ENCODE data around the gene MPL. TPM values are rescaled to one million over a fixed set of nuclear protein-coding genes. Genes with fewer than 3 reads are reported as not detected.

The MPL gene
- not detected in 2 replicates for total RNA-seq (2014; rRNA removed; shearing (Covaris generic); ENCODE audit: low replicate concordance)

DNA sequence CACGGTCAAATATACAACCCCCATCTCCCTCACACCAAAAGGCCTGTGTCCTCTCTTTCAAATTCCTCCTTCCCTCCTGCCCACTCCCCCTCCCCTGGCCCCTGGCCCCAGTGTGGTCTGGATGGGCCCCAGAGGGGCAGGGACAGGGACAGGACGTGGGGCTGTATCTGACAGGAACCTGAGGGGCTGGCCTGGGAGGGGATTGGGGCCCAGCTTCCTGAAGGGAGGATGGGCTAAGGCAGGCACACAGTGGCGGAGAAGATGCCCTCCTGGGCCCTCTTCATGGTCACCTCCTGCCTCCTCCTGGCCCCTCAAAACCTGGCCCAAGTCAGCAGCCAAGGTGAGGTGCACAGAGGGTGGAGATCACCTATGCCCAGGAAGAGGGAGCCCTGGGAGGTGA, at the start of gene MPL:
Gene MPL, plus strand, starts transcription at position 231 of the 400 bp plus-strand sequence. Its CDS starts 31 bp downstream, at position 262.
- DNase-seq (ENCODE audit: low read depth), result no peak
- in situ Hi-C loops (cut with HindIII; ENCODE audit: low pct_unique_long_range_greater_than_20kb, low sequenced_read_pairs), result no loop called here

DNA sequence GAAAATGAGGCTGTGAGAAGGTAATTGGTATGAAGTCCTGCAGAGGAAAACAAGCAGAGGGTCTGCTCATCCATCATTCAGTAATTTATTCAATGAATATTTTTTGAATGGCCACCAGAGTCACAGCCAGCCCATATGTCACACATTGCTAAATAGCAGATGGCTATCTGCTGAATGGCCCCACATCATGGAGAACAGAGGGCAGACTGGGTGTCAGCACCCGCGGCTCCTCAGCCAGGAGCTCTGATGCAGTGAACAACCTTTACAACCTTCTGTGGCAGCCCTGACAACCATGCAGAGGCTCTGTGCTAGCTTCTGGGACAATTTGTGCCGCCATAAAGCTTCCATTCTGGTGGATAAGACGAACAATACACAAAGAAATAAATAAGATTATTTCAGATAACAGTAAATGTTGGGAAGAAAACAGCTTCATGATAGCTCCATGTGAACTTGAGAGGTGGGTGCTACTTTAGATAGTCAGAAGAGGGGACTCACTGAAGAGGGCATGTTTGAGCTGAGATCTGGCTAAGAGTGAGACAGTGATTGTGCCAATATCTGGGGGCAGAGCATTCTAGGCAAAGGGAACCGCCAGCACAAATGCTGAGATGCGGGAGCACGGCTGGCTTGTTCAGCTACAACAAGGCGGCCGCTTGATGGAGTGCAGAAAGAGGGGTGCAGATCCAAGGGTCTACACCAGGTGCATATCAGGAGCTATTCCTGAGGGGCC, 49.4 kb upstream of the MPL start:
- in situ Hi-C loops (cut with HindIII; ENCODE audit: low pct_unique_long_range_greater_than_20kb, low sequenced_read_pairs), result no loop called here
- DNase-seq (ENCODE audit: low read depth), result no peak

DNA sequence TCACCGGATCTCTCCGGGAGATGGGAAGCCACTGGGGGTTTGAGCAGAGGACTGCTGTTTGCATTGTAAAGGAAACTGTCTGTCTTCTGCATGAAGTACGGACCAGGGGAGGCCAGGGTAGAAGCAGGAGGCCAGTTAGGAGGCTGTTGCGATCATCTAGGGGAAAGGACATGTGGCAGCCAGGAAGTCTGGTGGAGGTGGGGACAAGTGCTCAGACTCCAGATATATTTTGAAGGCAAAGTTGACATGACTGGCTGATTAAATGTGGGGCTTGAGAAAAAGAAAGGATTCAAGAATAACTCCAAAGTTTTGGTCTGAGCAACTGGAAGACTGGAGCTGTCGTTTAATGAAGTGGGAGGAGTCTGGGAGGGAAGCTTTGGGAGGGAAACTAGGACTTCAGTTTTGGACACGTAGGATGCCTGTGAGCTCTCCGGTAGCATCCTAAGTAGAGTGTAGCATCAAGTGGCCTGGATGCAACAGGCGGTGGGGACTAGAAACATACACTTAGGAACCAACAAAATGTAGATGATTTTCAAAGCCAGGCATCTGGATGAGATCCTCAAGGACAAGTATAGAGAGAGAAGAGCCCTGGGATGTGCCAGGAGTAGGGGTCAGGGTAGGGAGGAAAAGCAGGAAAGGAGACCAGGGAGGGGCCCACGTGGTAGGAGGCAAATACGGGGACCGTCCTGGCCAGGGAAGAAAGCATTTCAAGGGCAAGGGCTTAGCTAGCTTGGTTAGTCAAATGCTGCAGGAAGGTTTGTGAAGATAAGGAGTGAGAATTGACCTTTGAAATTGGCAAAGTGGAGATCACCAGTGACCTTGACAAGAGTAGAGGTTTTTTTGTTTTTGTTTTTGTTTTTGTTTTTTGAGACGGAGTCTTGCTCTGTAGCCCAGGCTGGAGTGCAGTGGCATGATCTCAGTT, 48.6 kb upstream of the MPL start:
- in situ Hi-C loops (cut with HindIII; ENCODE audit: low pct_unique_long_range_greater_than_20kb, low sequenced_read_pairs), result no loop called here
- no peak for DNase-seq (ENCODE audit: low read depth)

DNA sequence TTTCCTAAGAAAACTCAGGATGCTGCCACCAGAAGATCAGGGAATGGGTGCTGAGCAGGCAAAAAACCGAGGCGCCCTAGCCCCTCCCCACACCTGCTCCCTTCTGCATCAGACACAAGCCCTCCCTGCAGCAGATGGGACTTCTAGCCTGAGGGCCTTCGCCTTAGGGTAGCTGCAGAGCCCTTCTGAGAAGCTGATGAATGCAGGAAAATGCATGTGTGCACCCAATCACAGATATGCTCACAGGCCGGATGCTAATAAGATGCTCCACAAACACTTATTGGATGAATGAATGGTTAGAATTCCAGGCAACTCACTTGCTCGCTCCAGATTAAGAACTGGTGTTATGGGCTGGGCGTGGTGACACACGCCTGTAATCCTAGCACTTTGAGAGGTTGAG, 45.4 kb upstream of the MPL start:
- in situ Hi-C loops (cut with HindIII; ENCODE audit: low pct_unique_long_range_greater_than_20kb, low sequenced_read_pairs), result no loop called here
- DNase-seq (ENCODE audit: low read depth), result no peak

DNA sequence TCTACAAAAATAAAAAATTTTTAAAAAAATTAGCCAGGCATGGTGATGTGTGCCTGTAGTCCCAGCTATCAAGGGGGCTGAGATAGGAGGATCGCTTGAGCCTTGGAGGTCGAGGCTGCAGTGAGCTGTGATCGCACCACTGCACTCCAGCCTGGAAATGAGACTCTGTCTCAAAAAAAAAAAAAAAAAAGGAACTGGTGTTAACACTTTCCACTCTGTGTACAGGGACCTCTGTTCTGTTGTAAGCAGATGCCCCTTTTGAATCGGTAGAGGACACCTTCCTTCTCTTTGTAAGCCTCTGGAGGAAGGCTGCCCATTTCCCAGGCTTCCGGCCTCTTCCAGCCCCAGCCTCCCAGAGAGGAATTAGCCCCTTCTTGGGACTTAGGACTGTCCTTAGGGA, 44.9 kb upstream of the MPL start:
- no peak for DNase-seq (ENCODE audit: low read depth)
- in situ Hi-C loops (cut with HindIII; ENCODE audit: low pct_unique_long_range_greater_than_20kb, low sequenced_read_pairs), result no loop called here

DNA sequence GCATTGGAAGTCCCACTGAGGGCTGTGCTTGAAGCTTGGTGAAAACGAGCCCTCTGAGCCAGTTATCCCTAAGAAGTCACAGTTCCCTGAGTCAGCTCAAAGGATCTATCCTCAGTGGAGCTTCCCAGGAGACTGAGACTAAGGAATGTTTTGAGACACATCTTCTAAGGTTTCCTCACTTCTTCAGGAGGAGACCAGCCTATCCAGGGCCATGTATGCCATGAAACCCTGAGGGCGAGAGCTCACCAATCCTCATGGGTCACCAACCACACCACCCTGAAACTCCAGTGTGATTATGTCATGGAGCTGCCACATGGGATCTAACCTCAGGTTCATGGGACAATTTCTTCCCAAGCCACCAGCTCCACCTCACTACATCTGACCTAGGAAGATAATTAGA, 44.4 kb upstream of the MPL start:
- in situ Hi-C loops (cut with HindIII; ENCODE audit: low pct_unique_long_range_greater_than_20kb, low sequenced_read_pairs), result no loop called here
- DNase-seq (ENCODE audit: low read depth), result peak; percentile 46

DNA sequence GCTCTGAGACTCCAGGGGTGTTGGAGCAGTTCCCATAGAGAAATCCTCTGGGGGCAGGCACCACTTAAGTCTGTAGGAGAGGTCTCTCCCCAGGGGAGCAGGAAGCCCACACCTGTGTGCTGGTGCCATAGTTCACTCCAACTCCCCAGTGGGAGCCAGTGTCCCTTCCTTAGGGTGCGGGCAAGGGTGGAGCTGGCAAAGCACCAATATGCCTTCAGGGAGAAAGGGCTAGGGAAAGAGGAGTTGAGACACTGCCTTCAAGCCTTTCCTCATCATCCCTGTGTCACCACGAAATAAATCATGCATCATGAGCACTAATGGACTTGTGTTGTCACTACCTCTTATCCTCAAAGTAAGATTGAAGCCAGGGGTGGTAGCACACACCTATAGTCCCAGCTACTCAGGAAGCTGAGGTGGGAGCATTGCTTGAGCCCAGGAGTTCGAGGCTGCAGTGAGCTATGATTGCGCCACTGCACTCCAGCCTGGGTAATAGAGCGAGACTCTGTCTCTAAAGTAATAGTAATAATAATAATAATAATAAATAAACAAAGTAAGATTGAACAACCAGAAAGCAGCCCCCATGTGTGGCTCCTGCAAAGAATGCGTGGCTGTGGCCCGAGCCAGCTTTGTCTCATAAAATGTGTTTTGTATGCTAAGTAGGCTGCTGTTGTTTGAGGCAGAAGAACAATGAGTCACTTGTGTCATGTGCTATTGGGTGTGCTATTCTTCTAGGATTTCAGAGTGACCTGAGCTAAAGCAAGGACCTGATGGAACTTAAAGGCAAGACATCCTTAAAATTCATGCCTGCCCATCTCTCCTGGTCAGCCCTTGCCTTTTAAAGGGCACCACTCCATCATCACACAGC, 43.5 kb upstream of the MPL start:
- in situ Hi-C loops (cut with HindIII; ENCODE audit: low pct_unique_long_range_greater_than_20kb, low sequenced_read_pairs), result no loop called here
- DNase-seq (ENCODE audit: low read depth), result peak; percentile 74

DNA sequence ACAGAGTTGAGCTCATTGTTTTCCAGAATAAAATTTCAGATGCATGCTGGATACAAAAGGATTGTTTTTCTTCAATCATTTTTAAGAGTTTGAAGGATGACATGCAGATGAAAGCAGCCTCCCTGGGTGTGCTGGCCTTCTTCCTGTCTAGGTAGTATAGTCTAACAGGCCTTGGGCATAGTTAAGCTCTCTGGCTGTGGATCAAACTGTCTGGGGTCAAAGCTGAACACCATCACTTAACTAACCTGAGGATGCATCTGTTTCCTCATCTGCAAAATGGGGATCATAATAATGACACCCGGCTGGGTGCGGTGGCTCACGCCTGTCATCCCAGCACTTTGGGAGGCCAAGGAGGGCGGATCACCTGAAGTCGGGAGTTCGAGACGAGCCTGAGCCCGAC, 42.9 kb upstream of the MPL start:
- in situ Hi-C loops (cut with HindIII; ENCODE audit: low pct_unique_long_range_greater_than_20kb, low sequenced_read_pairs), result no loop called here
- DNase-seq (ENCODE audit: low read depth), result no peak

DNA sequence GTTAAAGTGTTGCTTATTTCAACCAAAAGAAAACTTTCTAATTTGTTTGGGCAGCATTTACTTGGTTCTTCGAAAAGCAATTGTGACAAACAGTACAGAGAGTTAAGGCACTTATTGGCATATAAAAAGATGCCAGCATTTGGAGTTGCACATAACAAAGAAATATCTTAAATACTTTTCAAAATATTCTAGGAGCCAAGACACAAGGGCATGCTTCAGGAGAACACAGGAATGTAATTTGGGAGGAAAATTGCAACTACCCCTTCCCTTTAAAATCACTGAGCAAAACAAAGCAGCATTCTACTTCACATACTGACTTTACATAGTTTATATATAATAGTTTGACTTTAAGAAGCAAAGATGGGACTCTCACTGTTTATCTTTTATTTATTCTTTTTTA, 41.4 kb upstream of the MPL start:
- in situ Hi-C loops (cut with HindIII; ENCODE audit: low pct_unique_long_range_greater_than_20kb, low sequenced_read_pairs), result no loop called here
- DNase-seq (ENCODE audit: low read depth), result no peak

DNA sequence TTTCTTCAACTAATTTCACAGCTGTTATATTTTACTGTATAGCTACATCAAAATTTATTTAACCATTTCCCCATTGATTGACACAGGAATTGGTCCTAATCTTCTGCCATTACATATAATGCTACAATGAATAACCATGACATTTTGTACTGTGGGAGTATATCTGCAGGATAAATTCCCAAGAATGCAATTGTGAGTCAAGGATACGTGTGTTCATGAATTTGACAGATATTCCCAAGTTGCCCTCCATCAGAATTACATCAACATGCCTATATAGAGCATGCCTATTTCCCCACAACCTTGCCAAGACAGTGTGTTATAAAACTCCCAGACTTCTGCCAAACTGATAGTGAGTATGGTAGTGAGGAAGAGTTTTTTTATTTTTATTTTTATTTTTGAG, 39.6 kb upstream of the MPL start:
- no peak for DNase-seq (ENCODE audit: low read depth)
- in situ Hi-C loops (cut with HindIII; ENCODE audit: low pct_unique_long_range_greater_than_20kb, low sequenced_read_pairs), result no loop called here

DNA sequence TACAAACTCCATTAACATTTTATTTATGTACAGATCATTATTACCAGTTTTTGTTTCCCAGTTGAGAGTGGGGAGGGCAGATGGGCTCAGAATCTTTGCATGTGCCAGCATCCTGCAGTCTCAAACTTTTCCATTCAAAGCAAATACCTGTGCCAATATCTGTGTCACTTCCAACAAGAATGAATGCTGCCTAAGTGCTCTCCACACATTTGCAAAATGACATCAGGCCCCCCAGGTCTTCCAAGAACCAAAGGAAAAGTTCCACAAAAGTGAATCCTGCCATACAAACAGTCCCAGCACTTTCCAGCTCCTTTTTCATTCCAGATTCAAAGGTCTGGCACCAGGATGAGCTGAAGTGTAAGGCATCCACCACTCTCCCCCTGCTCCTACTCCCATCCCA, 38.5 kb upstream of the MPL start:
- DNase-seq (ENCODE audit: low read depth), result no peak
- in situ Hi-C loops (cut with HindIII; ENCODE audit: low pct_unique_long_range_greater_than_20kb, low sequenced_read_pairs), result no loop called here

DNA sequence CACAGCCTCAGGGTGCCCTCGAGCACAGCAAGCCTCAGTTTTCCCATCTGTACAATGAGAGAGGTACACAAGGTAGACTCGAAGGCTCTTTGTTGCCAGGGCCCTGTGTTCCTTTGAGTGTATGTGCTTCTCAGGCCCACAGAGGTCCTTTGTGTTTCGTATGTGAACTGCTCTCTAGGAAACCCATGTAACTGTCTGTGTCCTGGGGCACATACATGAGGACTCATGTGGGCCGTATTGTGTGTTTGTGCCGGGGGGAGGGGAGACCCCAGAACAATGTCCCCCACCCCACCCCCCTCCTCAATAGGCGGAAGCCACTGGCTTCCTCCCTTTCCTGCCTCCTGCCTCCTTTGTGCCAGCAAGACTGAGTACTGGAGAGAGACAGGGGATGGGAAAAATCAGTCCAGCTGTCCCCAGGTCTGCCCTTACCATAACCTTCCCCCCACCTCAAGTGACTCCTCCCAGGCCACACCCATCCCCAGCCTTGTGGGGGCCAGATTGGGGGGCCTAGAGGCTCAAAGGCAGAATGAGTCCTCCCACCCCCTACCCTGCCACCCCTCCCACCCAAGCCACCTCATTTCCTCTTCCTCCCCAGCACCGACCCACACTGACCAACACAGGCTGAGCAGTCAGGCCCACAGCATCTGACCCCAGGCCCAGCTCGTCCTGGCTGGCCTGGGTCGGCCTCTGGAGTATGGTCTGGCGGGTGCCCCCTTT, 37.1 kb upstream of the MPL start, which contains the start of gene TIE1:
Gene TIE1, plus strand, starts transcription at position 605 of the 717 bp plus-strand sequence. Its CDS starts 90 bp downstream, at position 695.
- in situ Hi-C loops (cut with HindIII; ENCODE audit: low pct_unique_long_range_greater_than_20kb, low sequenced_read_pairs), result no loop called here
- DNase-seq (ENCODE audit: low read depth), result no peak

DNA sequence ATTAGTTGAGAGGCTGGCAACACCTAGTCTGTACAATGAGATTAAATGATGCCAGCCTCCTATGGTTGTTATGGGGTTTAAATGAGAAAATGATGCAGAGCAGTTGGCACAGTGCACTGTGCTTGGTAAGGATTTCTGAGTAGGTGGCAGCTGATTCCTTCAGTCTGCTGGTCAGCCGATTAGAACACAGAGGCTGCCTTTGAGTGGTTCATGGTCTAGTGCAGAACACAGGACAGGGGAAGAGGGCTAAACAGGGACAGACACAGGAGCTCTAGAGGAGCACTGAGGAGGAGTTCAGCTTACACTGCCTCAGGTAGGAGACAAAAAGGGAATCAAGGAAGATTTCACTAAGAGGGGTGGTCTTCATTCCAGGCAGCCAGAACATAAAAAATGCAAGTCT, 35.4 kb upstream of the MPL start:
- in situ Hi-C loops (cut with HindIII; ENCODE audit: low pct_unique_long_range_greater_than_20kb, low sequenced_read_pairs), result no loop called here
- no peak for DNase-seq (ENCODE audit: low read depth)

DNA sequence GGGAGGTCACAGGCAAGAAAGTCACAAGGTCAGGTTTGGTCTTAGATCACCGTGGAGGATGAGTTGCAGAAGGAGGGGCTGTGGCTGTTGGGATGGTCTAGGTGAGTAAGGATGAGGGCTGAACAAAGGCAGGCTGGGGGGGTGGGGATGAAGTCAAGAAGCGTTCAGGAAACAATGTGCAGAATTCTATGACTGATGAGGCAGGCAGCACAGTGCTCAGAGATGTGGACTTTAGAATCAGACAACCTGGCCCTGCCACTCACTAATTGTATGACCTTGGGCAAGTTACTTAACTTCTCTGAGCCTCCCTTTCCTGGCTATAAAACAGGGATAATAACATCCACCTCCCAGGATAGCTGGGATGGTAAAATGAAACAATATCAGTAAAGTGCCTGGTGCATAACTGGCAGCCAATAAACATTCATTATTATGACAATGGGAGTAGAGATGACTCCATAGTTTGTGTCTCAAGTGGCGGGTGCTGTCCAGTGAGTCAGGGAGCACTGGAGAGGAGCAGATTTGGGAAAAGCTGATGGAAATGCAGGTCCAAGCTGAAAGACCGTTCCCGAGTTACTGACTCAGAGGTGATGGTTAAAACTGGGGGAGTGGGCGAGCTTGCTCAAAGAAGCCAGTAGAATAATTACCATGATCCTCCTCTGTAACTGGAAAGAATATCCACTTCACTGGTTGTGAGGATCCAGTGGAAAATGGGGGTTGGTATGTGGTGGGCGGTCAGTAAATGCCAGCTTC, 34.7 kb upstream of the MPL start:
- in situ Hi-C loops (cut with HindIII; ENCODE audit: low pct_unique_long_range_greater_than_20kb, low sequenced_read_pairs), result no loop called here
- no peak for DNase-seq (ENCODE audit: low read depth)

DNA sequence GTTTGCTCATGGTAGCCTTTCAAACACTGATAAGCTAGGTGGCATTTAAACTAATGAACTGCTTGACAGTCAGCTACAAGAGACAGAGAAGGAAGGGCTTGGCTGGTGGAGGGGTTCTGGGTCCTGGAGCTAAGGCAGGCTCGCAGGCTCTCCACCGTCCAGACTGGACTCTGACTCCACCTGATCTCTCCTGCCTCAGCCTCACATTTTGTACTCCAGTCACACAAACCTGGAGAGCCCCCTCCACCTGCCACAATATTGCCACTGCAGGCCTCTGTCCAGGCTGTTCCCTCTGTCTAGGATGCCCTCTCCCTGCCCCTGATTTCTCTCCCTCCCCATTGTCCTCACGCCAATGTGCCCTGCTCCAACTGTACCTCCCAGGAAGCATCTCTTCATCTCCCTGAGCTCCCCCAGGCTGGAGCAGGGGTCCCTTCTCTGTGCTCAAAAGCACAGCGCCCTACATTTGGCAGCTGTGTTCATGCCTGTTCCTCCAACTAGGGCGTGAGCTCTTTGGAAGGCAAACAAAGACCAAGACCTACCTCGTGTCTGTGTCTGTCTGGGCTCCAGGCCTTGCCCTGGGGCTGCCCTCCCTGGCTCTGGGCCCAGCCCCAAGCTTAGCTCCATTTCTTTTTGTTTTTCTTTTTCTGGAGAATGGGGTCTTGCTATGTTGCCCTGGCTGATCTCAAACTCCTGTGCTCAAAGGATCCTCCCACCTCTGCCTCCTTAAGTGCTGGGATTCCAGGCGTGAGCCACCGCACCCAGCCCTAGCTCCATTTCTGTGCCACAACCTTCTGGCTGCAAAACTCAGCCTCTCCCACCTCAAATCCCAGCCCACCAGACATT, 33.9 kb upstream of the MPL start:
- in situ Hi-C loops (cut with HindIII; ENCODE audit: low pct_unique_long_range_greater_than_20kb, low sequenced_read_pairs), result no loop called here

DNA sequence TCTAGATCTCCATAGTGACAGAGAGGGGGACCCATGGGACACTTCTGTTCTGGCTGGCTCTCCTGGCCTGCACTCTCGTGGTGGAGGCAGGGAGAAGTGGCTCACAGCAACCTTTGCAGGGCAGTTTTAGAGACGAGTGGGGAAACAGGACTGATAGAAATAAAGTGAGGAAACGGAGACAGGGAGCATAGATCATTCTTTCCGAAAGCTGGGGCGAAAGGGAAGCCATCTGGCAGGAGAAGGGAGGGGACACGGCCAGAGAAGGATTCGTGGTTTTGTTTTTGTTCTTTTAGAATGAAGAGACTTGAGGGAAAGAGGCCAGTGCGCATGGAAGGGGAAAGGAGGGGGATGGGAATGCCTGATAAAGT, 33.3 kb upstream of the MPL start:
- in situ Hi-C loops (cut with HindIII; ENCODE audit: low pct_unique_long_range_greater_than_20kb, low sequenced_read_pairs), result no loop called here
- DNase-seq (ENCODE audit: low read depth), result no peak

More for the DNA sequence above, 33.9 kb upstream of the MPL start:
- no peak for DNase-seq (ENCODE audit: low read depth)

All from Caki2 (cell line).